ENCODE results near the gene LAMB1.
A peak's percentile ranks its signal among the peaks of the same experiment; 100 is the strongest.

Gene LAMB1

DNA sequence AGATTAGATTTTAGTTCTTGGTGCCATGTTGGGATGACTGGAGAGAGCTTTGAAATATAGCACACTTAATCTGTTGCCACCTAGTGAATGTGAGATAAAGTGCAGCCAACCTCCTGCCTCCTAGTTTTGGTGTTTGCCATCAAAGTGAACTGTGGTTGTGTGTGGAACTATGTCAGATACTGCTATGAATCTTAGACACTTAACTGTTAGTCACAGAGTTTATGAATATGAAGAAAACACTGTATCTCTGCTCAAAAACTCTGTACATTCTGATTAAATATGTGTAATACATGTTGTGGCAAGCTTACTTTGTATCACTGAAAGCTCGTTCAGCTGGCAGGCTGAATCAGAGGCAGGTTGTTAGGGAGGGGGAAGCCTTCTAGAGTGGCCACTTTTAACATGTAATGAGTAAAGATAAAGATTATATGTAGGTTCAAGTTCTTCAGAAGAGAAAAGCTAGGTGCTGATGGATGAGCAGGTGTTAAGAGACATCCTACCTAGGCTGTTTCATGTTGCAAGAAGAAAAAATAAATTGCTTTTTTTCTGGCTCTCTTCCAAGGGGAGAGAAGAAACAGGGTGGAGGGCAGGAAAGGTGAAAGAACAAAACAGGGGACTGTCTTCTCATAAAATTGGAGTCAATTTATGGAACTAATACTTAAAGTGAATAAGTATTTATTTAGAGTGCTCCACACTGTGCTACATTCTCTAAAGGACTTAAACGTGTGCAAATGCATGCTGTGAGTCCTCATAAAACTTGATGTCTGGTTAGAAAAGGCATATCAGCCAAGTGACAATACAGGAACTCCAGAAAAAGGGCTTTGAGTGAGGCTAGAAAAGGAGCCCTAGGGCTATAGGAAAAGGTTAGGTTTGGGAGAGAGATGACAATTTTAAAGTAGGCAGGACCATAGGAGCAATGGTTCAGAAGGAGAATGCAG, 14.1 kb upstream of the LAMB1 start:
- peak; percentile 83 for DNase-seq

DNA sequence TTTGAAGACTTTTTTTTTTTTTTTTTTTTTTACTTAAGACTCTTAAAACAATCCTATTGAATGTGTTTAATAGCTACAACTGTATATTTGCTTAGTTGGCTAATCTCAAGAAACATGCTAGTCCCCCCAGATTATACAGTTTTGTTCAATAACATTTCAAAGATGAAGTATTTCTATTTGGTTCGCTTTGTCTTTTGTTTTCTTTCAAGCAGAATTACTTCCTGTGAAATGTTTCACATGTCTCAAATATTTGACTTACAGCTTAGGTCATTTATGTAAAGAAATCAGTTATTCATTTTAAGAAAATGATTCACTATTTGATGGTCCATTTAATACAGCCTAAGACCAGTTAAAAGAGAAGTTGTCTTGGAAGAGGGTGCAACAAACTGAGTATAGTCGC, 12.8 kb upstream of the LAMB1 start:
- peak; percentile 35 for DNase-seq

DNA sequence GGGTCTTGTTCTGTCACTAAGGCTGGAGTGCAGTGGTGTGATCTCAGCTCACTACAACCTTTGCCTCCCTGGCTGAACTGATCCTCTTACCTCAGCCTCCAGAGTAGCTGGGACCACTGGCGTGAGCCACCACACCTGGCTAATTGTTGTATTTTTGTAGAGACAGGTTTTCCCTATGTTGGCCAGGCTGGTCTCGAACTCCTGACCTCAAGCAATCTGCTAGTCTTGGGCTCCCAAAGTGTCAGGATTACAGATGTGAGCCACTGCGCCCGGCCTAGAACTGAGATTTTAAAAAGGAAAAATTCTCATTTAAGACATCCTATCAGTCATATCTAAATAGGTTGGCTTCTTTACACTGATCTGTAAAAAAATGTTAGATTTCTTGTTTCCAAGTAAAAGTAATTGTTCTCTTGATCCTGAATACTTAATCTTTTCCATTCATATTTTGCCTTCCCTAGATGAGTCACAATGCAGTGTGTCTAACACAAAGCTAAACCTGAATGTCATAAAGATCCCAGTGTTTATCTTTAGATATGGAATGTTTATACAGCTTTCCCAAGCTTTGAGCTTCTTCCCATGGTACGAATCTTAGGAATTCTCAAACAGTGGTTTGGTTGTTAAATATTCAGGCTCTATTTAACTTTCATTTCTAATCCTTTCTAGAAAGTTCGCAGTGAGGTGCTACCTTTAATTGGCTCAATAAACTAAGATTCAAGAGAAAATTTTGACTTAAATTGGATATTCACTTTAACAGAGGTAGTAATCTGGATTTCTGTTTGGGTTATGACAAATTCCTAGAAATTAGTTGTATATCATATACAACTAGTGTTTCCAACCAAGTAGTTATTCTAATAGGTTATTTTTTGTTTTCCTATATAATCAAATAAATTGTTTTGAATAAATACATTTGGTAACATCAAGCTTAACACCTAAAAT, 12.1 kb upstream of the LAMB1 start:
- peak; percentile 85 for DNase-seq

DNA sequence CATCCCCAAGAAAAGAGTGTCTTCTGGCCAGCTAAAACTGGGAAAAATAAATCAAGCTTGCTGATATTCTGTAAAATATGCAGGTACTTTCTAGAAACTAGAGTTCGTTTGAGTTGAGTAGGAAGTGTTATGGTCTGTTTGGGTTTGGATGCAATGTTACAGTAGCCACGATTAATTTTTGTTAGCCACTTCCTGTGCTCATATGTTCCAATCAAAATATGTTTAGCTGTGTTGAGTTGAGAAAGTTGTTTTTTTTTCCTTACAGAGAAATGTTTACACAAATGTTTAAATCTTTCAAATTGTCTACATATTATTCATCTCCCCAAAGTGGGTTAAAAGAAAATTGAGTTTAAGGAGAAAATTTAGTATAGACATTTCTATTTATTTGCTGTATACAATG, 11.3 kb upstream of the LAMB1 start:
- DNase-seq, result peak; percentile 55

- peak; percentile 52 for DNase-seq
Measured at GRCh38 chr7:108012499-108013430, 9.8 kb upstream of the LAMB1 start.

- DNase-seq, result no peak
Measured at GRCh38 chr7:108010377-108010776, 7.4 kb upstream of the LAMB1 start.

GRCh38 chr7:108009873-108010272, 6.9 kb upstream of the LAMB1 start:
- DNase-seq, result no peak

DNA sequence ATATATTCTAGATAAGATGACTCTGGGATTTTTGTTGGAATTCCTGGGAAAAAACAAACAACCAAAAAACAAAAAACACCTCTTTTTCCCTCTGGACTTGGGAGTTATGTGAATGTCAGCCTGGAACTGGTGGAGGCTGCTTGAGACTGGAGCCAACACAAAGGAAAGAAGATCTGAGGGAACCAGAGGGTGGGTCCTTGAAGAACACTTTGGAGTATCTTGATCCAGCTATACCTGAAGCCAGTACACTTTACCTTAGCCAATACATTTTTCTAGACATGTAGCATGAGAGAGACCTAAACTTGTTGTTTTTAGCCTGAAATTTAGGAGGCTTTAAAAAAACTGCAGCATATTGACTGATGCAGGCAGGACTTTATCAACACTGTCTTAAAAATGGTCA, 5.9 kb upstream of the LAMB1 start:
- DNase-seq, result no peak

DNA sequence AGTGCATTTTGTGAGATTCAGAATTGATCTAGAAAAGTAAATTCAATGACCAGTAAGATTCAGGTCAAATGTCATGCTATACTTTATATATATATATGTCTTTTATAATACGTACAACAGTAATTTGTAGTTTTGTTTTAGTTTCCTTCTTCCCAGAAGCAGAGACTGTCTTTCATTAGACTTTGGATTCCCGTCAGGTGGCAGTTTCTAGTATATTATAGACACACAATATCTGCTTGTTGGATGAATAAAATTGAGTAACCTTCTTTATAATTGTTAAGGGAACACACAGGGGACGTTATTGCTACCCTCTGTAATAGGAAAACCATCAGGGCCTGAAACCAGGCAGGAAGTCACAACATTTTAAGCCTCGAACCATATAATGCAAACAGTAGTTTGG, 5.3 kb upstream of the LAMB1 start:
- DNase-seq, result no peak

- DNase-seq, result no peak
Measured at GRCh38 chr7:108007762-108008161, 4.8 kb upstream of the LAMB1 start.

DNA sequence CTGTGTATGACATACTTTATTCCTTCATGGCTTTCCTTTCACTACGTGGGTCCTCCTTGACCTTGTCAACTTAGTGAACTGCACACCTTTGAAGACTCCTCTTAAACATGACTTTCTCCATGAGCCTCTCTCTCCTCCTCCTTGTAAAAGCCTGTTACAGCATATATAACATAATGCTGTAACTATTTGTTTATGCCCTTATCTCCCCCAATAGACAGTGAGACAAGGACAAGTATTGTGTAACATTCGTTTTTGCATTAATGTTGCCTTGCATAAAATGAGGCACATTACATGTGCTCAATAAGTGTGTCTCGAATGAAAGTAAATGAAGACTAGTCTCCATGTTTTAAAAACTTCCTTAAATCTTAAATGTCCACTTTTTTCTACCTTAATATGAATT, 4.3 kb upstream of the LAMB1 start:
- no peak for DNase-seq

DNA sequence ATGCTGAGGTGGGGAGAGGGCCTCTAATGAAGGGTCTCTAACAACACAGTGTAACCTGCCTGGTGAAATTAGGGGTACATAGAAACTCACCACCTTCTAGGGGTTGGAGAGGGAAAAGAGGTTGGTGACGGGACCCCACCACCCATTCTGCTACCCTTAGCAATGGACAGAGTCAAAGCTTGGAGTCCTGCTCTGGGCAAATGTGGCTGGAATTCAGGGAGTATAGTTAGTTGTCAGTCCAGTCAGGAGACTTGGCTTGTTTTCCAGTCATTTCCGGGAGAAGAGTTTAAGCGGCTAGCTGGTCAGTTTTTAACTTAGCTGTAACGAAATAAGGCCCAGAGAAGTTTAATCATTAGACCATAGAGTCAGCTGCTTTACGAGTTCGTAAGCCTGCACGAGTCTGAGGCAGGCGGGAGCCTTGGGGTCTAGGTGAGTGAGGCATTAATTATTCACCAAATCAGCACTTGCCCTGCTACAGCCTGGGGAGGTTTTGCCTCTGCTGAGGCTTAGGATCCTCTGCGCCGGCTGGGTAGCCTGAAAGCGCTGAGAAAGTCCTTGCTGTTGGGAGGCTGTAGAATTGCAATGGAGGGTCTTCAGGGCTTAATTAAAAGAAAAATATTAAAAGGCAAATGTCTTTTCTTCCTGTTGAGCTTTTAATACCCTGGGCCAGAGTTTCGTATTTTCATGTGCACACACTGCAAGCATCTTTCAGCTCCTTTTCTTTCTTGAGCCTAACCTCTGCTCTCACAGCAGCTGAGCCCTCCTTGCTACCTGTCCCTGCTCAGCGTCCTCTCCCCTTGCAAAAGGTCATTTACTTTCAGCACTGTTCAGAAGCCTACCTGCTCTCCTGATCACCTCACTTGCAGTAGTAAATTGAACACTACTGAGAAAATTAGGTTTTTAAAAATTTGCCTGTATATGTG, 1.5 kb upstream of the LAMB1 start:
- DNase-seq, result peak; percentile 41

- no peak for DNase-seq
Measured at GRCh38 chr7:108003599-108003935, 606 bp upstream of the LAMB1 start.

DNA sequence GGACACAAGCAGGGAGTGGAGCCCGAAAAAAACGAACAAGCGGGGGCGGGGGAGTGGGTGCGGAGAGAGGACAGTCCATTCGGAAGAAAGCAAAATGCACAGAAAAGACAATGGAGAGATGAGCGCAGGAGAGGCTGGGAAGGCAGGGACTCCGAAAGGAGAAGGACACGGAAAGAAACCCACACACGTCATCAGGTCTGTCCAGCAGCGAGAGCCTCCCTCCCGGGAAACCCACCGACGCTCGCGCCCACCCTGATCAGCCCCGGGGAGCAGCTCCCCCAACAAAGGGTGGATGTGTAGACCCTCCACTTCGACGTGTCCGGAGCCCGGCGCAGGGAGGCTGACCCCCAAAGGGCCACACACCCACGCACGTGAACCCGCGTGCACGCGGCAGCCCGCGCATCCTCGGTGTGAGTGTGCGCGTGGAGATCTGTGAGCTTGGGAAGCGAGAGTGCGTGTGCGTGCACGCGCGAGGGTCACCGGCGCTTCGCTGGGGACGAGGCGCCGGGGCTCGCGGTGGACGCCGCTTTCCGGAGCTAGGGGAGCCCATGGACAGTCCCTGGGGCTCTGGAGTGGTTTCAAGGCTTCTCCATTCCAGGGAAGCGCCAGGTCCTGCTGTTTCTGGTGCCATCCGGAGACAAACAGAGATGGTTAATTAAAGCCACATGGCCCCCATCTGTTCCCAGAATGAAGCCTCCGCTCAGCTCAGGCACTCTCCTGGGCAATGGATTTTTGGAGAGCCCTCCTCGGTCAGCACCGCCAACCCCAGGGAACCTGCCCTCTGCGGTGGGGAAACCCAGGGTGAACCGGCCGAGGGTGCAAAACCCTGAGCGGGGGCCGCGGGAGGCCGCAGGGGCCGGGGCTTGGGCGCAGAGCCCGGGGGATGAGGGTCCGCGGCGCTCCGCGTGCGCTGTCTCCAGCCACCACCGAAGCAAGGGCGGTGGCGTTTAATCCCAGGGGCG, 916 bp downstream of the LAMB1 start:
- DNase-seq, result peak; percentile 61

DNA sequence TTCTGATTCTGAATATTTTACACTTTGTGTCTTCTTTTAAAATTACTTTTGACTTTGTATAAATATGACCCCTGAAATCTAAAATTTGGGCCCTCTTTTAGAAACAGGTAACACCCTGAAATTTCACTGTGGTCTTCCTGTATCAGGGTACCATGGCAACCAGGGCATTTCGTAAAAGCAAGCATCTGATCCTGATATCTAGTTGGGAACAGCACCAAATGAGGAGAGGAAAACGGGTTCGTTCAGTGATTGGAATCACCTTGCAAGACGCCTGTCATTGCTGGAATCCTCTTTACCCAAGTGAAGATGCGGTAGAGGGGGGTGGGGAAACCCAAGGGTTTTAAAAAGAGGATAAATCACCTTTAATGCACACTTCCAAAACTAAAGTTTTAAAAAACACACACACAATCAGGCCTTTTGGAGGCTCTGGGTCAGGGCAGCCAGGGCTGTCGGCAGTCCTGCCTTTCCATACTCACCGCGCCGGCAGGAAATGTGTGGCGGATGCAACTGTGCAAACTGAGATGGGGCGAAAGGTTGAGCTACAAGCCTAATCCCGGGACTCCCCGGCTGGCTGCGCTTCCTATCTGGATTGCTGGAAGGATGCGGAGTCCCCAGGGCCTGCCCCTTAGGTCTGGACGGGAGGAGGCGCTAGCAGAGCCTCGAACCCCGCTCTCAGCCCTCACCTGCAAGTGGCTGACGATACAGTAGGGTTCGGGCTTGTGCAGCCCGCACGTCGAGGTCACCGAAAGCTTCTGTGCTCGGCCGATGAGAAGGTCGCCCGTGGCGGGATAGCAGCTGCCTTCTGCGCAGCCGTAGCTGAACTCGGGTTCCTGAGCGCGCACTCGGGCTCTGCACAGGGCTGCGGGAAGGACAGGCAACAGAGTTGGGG, 1.8 kb downstream of the LAMB1 start:
- DNase-seq, result peak; percentile 75

- peak; percentile 38 for DNase-seq
Measured at GRCh38 chr7:107999779-108000560, 3.0 kb downstream of the LAMB1 start.

DNA sequence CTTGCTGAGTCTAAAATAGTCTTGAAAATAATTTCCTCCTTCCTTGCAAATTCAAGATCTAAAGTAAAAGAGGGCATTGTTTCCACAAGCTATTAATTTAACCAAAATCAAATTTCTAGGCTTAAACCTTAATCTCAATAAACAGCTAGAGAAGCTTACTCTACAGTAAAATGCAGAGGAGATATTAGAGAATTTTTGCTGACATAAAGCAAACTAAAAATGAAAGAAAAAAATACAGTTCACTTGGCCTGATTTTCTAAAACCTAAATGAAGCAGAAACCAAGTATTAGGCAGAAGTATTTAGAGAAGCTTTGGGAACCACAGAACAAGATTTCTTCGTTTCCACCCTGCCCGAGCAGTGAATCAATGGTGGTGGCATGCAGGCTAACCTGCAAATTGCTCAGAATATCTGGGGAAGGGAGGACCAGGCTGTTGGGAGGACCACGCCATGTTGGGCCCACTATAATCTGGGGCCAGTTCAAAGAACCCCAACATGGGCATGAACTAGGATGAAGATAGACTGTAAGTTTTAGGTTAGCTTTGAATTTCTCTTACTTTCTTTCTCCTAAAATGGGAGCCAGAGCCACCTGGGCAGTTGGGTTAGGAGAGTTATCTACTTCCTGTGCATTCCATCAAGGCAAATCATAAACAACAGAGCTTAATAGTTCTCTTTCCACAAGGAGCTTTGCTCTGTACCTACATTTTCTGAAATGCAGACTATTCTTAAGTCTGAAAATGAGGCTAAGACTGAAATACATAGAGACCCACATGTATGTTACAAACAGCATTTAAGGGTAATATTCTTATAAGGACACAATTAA, 4.1 kb downstream of the LAMB1 start:
- DNase-seq, result no peak

- DNase-seq, result no peak
Measured at GRCh38 chr7:107998150-107998549, 4.8 kb downstream of the LAMB1 start.

Data from HCEC 1CT (cell line).